Hematopoietic multipotent progenitor cell treated with erythropoietin and hydrocortisone succinate and interleukin-3 and kit ligand, for 4 days (in vitro differentiated cells): ENCODE results near the gene TMEM9.
A peak's percentile ranks its signal among the peaks of the same experiment; 100 is the strongest.

ENCODE experiments used
- DNase-seq: peaks from one replicate; pipeline ENCODE4 v3.0.0-alpha.2; 2015

Gene TMEM9

DNA sequence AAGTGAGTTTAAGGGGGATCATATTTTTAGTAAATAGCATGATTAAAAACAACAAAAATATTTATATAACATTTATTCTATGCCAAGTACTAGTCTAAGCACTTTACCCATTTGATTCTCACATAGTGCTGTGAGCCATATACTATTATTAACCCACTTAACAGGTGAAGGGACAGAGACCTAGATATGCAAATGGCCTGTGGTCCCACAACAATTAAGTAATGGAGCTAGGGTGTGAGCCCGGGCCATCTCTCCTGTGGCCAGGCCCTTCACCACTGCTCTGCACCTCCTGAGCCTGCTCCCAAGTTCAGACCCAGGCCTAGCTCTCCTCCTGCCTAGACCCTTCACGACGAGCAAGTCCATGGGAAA is 27.8 kb downstream of the TMEM9 start:
- DNase-seq = no peak

DNA sequence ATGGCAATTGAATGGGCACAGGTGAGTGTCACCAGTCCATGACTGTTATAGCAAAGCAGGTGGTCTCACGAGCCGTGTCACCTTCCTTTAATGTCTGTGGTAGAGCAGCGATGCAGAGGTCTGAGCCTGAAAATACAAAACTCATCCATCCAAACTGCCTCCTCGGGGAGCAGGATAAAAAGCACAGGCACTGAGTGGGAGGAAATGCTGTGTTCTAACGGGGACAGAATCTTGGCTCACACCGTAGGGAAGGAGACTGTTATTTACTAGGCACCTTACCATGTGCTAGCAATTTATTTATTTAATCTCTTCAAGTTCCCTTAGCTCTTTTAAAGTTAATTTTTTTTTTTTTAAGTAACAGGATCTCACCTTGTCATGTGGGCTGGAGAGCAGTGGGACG is 28.5 kb downstream of the TMEM9 start:
- DNase-seq = no peak

DNA sequence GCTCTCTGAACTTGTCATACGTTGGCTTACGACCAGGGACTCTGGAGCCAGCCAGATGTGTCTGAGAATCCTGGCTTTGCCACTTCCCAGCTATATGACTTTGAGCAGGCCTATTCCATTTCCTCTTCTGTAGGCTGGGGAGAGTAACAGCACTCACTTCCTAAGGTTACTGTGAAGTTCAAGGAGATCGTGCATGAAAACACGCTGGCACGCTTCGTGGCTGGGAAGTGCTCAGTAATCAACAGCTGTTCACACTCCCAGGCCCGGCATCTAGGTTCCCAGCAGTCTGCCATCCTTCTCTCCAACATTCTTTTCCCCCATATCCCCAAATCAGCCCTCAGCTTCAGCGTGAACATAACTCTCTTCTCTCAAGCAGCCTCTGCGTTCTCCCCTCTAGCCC is 29.3 kb downstream of the TMEM9 start:
- DNase-seq = no peak

DNA sequence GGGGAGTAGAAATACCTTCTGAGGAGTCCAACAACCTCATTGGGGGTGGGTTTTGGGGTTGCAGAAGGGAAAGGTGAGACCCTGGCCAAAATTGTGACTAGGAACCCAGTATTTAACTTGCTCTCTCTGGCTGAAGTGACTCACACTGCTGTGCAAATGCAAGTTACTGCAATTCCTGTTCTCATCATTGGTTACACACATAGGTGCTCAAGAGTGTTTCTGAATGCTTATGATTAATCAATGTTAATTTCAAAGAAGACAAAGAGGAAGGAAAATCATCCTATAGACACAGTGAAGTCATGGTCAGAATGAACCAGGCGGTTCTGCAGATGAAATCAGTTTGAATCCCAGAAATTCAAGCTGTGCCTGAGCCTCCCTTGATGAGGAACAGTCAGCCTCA is 30.4 kb downstream of the TMEM9 start:
- DNase-seq = no peak

DNA sequence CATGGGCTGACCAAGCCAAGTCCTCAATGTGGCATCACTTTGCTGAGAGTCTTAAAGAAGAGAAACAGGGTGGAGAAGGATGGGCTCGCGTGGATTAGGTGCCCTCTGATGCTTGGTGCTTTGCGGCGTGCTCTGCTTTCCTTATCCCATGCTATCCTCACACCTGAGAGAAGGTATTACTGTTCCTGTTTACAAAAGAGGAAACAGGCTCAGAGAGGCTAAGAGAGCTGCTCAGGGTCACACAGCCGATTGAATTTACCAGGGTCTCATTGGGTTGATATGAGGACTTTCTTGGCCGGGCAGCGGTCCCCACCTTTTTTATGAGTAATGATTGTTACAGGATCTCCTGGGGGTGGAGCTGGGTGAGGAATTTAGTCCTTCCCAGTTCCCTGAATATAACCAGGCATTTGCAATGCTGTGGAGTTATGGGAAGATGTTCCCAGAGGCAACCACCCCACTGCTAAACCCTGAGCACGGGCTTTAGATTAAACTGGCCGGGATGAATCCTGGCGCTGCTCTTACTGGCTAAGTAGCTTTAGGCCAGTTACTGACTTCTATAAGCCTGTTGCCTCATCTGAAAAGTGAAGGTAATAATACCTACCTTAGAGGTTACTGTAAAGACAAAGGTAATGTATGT is 31.8 kb downstream of the TMEM9 start:
- DNase-seq = no peak

DNA sequence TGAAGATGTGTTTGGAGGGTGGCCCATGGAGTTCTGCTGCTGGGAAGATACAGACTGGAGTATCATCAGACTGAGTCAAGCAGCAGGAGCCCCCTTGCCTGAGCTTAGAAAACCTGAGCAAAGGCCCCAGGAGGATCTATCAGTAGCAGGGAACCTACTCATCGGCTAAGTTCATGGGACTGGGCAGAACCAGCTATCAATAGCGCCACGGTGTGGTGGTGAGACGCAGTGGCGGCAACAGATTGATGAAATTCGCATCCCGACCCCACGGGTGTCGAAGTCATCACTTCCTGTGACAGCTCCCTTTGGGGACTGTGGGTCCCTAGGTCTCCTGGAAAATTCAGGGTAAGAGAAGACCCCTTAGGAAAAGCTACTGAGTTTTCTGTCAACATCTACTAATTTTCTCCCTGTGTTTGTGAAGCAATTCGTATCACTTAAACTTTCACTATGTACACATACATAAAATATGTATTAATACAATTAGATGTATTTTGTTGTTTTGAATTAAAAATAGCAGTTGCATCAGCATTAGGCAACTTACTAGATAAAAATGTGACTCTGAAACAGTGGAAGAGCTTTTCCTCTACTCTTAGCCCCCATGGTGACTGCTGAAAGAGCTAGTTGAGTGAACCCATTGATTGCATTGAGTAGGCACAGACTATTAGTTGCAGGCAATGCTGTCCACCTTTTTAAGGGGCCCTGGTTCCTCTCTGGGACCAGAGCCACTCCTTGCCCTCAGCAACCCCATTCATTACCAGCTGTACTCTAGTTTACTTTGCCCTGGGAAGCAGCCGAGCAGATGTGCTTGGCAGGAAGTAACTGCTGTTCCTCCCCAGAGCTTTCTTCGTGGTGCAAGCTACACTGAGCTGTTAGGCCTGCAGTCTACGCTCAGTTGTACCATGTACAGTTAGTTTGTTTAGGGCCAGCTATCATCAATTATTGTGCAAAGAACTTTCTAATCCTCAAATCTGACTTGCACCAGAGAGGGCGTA is 34.8 kb downstream of the TMEM9 start:
- peak; percentile 71 for DNase-seq

DNA sequence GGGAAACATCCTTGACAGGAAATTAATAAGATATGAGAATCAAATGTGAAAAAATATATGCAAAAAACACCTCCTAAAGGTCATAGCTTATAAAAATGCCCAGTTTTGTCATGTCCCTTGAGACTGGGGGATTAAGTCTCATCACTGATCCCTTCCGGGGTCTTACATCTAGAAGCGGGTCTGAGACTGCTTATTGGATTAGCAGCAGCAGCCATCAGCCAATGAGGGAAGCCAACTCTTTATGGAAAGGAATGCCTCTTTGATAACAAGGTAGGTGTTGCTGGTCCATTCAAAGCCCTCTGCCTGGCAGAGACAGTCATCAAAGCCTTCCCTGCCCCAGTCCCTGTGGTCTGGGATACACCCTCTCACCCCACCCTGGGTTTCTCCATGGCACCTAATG is 38.2 kb downstream of the TMEM9 start:
- no peak for DNase-seq

DNA sequence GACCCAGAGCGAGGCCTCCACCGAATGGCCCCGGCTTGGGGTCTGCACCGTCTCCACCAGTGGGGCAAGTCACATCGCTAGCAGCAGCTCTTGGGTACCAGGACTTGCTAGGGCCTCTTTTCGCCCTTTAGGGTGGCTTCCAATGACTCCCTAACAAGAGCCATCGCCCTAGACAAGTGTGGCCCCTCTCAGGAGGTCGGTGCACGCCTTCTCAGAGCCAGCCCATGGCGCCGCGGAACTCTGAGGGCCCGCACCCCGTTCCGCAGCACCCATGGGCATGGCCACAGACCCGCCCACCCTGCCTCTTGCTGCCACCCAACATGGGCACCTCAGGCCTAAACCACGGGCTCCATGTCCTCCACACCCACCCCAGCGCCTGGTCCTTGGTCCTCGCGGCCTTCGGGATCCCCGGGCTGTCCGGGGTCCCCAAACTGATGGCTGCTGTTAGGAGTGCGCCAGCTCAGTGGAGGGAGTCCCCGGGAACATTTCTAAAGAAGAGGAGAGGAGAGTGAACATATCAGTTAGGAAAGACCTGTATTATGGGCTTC is 38.8 kb downstream of the TMEM9 start:
- no peak for DNase-seq

DNA sequence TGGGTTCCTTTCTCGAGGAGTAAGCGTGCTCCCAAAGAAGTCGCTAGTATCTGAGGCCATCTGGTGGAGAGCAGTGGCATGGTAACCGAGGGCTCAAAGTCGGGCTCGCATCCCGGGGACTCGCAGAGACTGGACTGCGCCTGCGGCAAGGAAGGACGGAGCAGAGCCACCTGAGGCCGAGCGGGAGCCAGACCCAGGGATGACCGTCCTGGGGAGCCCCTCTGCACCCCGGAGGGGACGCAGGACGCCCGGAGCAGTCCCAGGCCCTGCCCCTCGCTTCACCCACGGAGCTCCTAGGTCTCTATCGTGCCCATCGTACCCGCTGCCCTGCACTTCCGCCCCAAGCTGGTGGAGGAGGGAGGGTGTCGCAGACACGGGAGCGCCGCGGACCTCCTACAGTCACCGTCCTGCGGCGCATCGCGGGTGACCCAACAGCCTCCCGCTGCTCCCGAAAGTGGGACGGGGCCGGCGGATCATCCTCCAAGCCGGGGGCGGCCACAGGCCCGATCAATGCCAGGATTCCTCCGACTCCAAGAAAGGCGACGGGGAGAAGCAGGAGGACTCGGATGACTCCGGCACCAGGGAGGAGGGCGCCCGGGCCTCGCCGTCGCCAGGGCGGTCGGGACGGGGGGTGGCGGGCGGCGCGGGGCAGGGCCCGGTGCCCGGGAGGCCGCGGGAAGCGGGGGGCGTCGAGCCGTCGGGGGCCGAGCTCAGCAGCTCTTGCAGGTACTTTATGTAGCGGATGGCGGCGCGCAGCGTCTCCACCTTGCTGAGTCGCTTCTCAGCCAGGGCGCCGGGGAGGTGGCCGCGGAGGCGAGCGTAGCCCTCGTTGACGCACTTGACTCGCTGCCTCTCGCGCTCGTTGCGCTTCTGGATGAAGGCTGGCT is 39.8 kb downstream of the TMEM9 start:
- peak; percentile 92 for DNase-seq

DNA sequence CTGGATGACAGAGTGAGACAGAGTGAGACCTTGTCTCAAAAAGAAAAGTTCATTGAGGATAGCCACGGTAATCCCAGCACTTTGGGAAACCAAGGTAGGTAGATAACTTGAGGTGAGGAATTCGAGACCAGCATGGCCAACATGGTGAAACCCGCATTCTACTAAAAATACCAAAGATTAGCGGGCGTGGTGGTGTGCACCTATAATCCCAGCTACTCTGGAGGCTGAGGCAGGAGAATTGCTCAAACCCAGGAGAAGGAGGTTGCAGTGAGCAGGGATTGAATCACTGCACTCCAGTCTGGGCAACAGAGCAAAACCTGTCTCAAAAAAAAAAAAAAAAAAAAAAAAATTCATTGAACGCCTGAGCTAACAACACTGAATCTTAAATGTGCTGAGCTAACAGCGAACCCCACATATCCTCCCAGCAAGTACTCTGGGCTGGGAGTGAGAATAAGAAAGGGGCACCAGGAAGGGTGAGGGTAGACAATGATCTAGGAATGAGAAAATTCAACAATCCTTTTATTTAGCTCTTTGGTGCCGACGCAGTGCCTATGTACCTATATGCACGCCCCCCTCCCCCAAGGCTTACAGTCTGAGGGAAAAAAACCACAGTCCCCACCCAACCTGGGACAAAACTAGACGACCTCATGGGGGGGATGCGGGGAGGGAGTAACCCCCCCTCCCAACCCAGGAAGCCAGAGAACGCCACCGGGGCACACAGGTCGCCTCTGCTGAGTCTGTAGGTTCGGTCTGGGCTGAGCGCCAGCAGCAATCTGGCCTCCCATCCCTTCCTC is 40.6 kb downstream of the TMEM9 start:
- DNase-seq = peak; percentile 7

DNA sequence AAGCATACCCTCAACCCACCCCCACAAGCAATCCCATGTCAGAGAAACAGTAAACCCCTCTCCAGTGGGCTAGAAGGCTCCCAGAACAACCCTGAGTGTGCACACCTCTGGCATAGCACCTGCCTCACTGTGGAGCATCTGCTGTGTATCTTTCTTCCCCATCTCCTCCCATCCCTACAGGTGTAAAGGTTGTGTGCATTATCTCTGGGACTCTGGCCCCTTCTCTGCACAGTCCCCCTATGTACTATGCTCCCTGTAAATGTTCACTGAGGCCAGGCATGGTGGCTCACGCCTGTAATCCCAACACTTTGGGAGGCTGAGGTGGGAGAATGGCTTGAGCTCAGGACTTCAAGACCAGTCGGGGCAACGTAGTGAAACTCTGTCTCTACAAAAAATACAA is 41.3 kb downstream of the TMEM9 start:
- no peak for DNase-seq

DNA sequence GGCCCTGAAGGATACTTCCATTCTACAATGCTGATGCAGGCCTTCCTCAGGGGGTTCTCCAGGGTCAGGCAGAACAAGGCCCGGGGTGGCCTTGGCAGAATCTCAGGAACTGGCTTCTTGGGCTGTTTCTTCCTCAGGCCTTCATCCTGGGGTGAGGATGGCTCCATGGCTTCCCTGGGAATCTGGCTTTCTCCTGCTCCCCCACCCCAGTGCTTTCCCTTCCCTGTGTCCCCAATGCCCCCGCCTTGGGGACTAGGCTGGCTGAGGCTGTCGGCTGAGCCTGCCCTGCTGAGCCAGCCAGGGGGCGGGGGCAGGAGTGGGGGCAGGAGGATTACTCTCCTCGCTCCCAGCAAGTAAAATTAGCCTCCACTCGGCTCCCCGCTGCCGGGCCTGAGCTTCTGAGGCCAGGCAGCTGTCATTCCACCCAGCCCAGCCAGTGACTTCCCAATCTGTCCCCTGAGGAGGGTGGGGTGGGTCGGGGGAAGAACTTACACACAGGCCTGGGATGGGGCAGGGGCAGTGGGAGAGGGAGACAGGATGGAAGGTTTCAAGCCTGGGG is 42.0 kb downstream of the TMEM9 start, which contains the start of gene CACNA1S:
CACNA1S (minus strand) TSS at position 254 of the 559 bp plus-strand sequence; CDS start at position 167, 87 bp downstream.
- DNase-seq = no peak

DNA sequence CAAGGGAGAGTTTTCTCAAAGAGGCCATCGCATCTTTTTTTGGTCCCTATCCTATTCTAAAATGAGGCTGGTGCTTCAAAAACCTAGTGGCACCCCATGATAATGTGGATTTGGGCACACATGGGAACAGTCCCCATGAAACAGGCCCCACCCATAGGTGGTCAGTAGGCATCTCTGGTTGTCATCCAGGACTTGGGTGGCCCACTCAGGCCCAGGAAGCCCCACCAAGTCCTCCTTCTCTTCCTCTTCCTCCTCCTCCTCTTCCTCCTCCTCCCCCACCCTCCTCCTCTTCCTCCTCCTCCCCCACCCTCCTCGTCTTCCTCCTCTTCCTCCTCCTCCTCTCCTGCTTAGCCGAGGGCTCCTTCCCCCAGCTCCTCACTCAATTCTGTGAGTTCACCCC is 42.6 kb downstream of the TMEM9 start:
- DNase-seq = no peak

DNA sequence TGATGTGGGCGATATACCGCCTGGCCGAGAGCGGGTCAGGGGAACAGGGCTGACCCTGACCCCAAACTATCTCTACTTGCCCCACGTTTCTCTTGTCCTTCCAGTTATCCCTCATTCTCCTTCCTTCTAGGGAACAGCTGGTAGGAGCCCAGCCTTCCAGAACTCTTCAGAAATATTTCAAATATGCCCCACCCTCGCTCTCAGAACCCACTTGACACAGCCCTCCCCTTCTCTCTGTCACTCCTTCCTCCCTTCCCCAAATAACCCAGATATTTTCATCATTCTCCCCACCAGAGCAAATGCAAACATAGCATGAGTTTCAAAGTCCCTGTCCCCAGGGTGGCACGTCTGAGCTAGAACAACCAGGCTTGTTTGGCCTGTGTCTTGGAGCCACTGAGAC is 43.1 kb downstream of the TMEM9 start:
- no peak for DNase-seq

DNA sequence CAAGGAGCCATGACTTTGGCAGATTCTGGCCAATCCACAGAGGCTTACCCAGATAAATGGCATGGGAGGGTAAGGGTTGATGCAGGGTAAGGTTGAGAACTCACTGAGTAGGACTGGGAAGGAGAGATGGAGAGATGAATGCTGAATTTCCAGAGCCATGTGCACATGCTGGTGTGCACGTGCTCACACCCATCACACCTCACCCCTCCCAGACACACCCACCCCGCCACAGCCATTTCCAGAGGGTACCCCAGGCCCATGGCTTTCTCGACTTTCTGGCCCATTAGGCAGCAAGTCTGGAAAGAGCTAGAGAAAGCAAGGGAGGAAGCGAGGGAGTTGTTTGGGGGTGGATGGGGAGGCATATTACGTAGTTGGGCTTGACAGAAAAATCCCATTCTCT is 43.7 kb downstream of the TMEM9 start:
- no peak for DNase-seq

DNA sequence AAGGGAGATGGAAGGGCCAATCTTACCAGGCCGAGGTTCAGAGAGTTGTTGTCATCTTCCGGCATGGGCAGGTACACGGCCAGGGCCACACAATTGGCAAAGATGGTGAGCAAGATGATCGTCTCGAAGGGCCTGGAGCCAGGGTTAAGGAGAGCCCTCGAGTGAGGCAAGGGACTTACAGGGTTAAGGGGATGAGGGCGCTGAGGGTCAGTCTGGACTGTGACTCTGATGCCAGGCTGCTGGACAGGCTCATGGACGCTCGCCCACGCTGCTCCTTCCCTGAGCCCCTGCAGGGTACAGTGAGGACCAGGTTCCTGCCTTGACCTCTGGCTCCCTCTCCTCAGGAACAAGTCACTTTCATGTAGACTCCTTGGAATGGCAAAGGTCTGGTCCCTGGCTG is 44.1 kb downstream of the TMEM9 start:
- no peak for DNase-seq

DNA sequence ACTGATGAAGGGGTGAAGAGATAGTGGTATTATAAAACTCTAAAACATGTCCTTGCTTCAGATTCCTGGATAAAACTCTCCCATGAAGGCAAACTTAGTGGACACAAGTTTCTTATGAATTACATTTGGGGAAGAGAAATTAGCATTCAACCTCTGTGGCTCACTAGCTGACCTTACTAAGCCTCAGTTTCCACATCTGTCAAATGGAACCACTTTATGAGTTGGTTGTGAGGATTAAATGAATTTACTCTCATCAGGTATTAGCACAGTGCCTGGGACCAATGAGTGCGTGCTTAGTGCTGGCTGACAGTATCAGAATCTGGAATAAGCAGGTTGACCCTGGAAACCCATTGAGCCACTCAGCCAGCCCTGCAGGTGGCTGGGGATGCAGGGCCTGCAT is 44.6 kb downstream of the TMEM9 start:
- DNase-seq = no peak

DNA sequence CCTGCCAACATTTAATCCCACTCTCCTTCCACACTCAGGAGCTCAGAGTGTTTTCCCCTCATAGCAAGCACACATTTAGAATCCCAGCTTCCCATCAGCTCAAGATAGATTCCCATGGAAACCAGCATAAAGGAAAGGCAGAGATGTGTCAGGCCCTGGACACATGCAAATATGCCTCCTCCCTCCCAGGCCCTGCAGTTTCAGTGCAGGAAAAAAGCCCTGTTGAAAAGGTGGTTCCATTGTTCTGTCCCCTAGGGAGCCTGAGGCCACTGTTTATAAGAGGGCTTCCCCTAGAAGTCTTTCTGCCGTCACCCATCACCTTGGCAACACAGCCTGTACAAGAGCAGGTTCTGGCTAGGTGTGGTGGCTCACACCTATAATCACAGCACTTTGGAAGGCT is 45.7 kb downstream of the TMEM9 start:
- no peak for DNase-seq

DNA sequence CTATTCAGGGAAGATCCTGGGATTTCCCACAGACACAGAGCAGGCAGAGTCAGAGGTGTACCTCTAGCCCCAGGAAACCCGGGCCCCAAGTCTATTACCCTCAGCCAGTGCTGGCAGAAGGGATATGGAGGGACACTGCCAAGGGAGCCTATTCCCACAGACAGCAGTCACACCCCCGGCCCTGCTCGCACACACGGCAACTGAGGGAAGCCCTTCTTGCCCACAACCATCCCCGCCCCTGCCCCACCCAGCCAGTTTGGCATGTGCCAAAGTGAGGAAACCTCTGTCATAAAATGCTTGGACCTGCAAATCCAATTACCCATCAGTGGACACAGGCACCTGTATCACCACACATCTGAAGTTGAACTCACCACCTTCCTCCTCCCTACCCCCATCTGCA is 48.6 kb downstream of the TMEM9 start:
- DNase-seq = peak; percentile 13

DNA sequence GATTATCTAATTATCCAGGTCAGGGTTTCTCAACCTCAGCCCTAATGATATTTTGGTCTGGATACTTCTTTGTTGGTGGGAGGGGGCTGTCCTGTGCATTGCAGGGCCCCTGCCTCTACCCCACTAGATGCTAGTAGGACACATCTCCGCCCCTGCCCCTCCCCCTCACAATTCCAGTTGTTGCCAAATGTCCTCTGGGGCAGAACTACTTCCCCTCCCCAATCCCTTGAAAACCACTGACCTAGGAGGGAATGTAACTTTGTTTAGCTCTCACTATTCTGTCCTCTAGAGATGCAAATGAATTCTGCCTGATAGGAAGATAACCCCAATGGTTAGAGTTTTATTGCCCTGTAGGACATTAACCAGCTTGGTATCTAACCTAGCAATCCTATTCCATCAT is 50.1 kb downstream of the TMEM9 start:
- DNase-seq = no peak

DNA sequence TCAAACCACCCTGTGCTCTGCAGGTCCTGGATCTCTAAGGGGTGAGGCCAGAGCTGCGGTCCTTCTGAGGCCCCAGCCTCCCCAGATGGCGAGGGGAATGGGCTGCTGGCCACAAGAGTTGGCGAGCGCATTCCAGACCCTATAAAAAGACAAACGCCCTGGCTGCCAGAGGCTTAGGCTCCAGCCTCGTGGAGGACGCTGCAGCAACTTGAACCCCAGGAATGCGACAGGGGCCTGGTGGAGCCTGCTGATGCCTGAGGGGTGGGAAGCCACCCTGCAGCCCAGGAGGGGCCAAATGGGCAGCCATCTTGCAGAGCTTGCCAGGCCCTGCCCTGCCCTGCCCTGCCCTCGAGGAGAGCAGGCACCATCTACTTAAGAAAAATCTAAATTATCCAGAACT is 50.6 kb downstream of the TMEM9 start:
- no peak for DNase-seq
